GM13976 (cell line): ENCODE data around the gene PLCXD1.

ENCODE experiments used
- DNase-seq: peaks from one replicate; pipeline ENCODE4 v3.0.0; 2012; ENCODE audit warnings: low spot score
- CTCF ChIP-seq: IDR thresholded peaks from 2 replicates; pipeline ENCODE4 v1.5.1; 2012; ENCODE audit warnings: borderline replicate concordance, mild to moderate bottlenecking; ENCODE audit not compliant: insufficient read depth; ENCODE audit errors: extremely low read depth, missing control alignments, control extremely low read depth
- in situ Hi-C: fragments of 300-500 bp; cut with MboI; formaldehyde crosslinking; loops from one replicate; pipeline ENCODE4 v1.12.0; 2022; ENCODE audit warnings: low sequenced_read_pairs, mixed read lengths, inconsistent platforms; ENCODE audit not compliant: unreplicated experiment

Gene PLCXD1

GRCh38 chrX:311156-312129, 30.3 kb downstream of the PLCXD1 start:
- DNase-seq, result no peak
- in situ Hi-C loops, result no loop called here
- TF ChIP-seq CTCF, result no peak

GRCh38 chrX:312621-313331, 31.6 kb downstream of the PLCXD1 start:
- in situ Hi-C loops, result no loop called here
- TF ChIP-seq CTCF, result no peak
- DNase-seq, result no peak

DNA sequence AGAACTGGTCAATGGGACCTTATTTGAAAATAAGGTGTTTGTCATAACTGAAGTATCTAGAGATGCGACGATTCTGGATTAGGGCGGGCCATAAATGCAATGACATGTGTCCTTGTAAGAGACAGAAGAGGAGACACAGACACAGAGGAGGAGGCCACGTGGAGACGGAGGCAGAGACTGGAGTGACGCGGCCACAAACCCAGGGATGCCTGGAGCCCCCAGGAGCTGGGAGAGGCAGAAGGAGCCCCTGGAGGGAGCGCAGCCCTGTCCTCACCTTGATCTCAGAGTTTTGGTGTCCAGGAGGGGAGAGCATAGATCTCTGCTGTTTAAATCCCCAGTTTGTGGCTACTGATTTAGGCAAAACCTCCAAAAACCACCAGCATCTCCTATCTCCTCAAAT, 32.4 kb downstream of the PLCXD1 start:
- TF ChIP-seq CTCF, result no peak
- DNase-seq, result no peak
- in situ Hi-C loops, result no loop called here

- in situ Hi-C loops, result no loop called here
- no peak for DNase-seq
- TF ChIP-seq CTCF, result no peak
Observed at GRCh38 chrX:314049-314448, 32.9 kb downstream of the PLCXD1 start.

DNA sequence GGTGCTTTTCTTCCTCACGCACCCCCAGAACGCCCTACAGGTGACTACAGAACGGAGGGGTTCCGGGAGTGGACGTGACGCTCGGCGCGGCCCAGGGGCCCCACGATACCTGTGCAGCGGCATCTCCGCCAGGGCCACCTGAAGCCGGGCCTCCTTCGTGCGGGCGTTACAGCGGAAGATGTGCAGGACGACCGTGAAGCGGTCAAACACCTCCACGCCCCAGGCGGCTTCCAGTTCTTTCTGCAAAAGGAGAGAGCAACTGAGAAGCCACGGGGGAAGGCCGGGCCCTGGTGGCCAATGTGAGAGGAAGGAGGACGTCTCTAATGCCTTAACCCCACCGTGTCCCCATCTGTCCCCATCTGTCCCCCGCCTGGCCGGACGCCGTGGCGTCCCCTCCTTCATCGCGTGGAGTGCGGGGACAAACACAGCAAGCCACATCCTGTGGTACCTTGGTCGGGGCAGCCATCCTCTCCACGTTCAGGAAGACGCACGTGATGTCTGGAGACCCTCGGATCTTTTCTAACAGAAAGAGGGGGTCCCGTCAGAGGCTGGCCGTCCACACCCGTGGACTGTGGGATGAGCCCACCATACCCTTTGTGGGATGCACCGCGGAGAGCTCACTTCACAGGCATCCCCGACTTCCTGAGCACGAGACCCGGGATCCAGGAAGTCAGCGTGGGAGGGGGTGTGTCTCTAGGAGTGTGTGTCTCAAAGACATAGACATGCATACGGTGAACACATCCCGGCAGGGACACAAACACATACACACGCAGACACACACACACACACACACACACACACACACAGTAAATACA, 33.8 kb downstream of the PLCXD1 start:
- in situ Hi-C loops, result no loop called here
- TF ChIP-seq CTCF, result no peak

GRCh38 chrX:316351-317325, 35.5 kb downstream of the PLCXD1 start:
- no peak for TF ChIP-seq CTCF
- in situ Hi-C loops, result no loop called here
- no peak for DNase-seq

More for the DNA sequence above, 33.8 kb downstream of the PLCXD1 start:
- no peak for DNase-seq
